Right atrium auricular region (tissue), 2 donors: ENCODE data around the gene EPAS1. TPM values are rescaled to one million over a fixed set of nuclear protein-coding genes. Genes with fewer than 3 reads are reported as not detected.

Source experiments
- DNase-seq: peaks from one replicate; pipeline ENCODE4 v3.0.0-alpha.2; 2019; ENCODE audit warnings: low spot score
- H3K27ac ChIP-seq, 2 donors: fragments of 200-600 bp; sonication (generic); 1 replicate in 1 of 2; 2 replicates in 1 of 2; pipeline ENCODE4 v1.5.1; 2016 to 2019
- H3K27me3 ChIP-seq, 2 donors: fragments of 200-600 bp; sonication (generic); one replicate each; pipeline versions ENCODE4 v1.5.1 to v1.6.0; 2017 to 2019
- H3K36me3 ChIP-seq: fragments of 200-600 bp; sonication (generic); one replicate; pipeline ENCODE4 v1.5.1; 2016
- H3K4me1 ChIP-seq, 2 donors: fragments of 200-600 bp; sonication (generic); one replicate each; pipeline versions ENCODE4 v1.5.1 to v1.6.0; 2017 to 2019
- H3K4me3 ChIP-seq, 2 donors: fragments of 200-600 bp; sonication (generic); 1 replicate in 1 of 2; 2 replicates in 1 of 2; pipeline ENCODE4 v1.5.1; 2017 to 2019; ENCODE audit warnings: mild to moderate bottlenecking in 1 of 2, moderate library complexity in 1 of 2
- H3K9me3 ChIP-seq, 2 donors: fragments of 200-600 bp; sonication (generic); one replicate each; pipeline ENCODE4 v1.5.1; 2019
- CTCF ChIP-seq, 2 donors: fragments of 200-600 bp; sonication (generic); IDR thresholded peaks; one replicate each; pipeline ENCODE4 v1.5.1; 2019; ENCODE audit warnings: antibody characterized with exemption in 2 of 2
- total RNA-seq, 2 donors: library from RNA; depleted of rRNA; stranded (reverse); fragments of >200 nt; gene quantifications; one replicate each; pipeline ENCODE4 v1.1.0, GENCODE V29; 2016

Gene EPAS1
- total RNA-seq, 2 donors from 2014 or later = 257 to 311 TPM

- Histone ChIP-seq H3K27me3 (no peaks in the 10 kb centered on the region), H3K4me3 (no peak overlapping the region), H3K4me1 (peaks cover 0 to 100% of the 10 kb centered on the region in 2 donors), H3K9me3 (no peaks in the 10 kb centered on the region), H3K27ac (peak overlapping the region; percentile 83 to 89), H3K36me3 (no peaks in the 10 kb centered on the region)
- no peak for TF ChIP-seq CTCF (IDR thresholded peaks at IDR 0.05)
- no peak for DNase-seq
Measured at GRCh38 chr2:46329803-46330775, 32.9 kb downstream of the EPAS1 start.

DNA sequence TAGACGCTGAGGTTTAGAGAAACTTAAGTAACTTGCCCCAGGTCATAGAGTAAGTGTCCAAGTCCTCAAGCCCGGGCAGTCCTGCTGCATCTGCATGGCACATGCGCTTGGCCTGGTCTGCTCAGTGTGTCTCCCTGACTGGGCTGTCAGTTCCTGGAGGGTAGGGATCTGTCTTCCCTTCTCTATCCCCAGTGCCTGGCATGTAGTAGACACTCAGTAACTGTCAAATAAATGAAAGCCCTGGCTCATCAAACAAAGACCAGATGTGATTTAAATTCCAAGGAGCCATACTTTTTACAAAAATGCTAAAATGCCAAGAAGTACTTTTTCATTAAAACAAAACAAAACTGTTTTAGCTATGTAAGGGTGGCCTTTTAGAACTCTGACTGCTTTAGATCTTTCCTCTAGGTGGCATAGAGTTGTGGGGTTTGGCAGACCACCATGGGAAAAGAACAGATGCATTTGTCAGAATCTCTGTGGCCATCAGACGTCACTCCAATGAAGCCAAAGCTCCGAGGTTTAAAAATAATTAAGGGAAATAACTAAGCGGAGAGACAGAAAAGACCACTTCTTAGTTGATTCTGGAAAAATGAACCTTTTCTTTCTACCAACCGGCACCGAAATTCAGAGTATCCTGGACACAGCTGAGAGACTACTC is 34.0 kb downstream of the EPAS1 start:
- Histone ChIP-seq H3K27ac (peak overlapping the region; percentile 83 to 89), H3K27me3 (no peaks in the 10 kb centered on the region), H3K36me3 (no peaks in the 10 kb centered on the region), H3K4me3 (no peak overlapping the region), H3K4me1 (peaks cover 0 to 100% of the 10 kb centered on the region in 2 donors), H3K9me3 (no peaks in the 10 kb centered on the region)
- no peak for DNase-seq
- TF ChIP-seq CTCF (IDR thresholded peaks at IDR 0.05) = no peak

DNA sequence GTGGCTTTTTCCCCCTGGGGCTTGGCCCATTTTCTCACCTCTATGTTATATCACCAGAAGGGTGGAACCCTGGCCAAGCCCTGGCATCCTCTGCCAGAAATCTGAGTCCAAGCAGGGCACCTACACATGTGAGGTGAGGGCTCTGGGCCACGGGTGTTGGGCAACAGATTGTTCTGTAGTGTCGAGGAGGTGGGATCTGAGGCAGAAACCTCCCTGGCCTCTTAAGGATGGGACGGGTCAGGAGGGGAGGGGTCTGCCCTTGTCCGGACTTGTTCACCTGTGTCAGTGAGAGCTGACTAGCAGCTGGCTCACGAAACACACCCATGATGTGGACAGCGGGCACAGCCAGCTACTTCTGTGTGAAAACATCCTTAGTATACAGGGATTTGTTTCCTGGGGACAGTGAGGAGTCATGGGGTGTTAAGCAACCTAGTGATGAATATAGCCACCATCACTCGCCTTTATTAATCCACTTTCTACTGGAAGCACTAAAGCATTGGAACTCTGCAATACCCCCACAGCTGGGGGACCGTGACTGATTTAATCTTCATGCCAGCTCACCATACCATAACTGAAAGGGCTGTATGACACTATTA is 35.6 kb downstream of the EPAS1 start:
- Histone ChIP-seq H3K4me1 (peaks cover 0 to 100% of the 10 kb centered on the region in 2 donors), H3K27ac (peak overlapping the region; percentile 83 to 89), H3K27me3 (no peaks in the 10 kb centered on the region), H3K36me3 (no peaks in the 10 kb centered on the region), H3K9me3 (no peaks in the 10 kb centered on the region), H3K4me3 (no peak overlapping the region)
- no peak for DNase-seq
- TF ChIP-seq CTCF (IDR thresholded peaks at IDR 0.05) = no peak

DNA sequence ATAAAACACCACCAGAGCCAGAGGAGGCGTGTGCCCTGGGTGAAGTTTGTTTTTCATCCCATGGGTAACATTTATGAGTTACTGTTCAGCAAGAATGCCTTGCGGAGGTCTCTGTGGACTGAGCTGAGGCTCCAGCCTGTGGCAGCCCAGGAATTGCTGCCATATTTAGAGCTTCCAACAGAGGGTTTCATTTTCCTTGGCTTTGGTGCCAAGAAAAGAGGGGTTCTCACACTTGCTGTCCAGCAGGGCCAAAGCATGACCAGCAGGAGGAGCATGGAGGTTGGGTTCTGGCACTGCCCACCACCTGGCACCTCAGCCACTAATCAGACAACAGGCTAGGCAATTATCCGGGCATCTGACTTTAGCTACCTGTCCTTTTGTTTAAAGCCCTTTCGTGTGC is 36.7 kb downstream of the EPAS1 start:
- H3K27ac ChIP-seq = peak overlapping the region; percentile 83 to 89
- no peak for DNase-seq

More for the DNA sequence above, 36.7 kb downstream of the EPAS1 start:
- TF ChIP-seq CTCF (IDR thresholded peaks at IDR 0.05) = peak in 1 of 2 donors; percentile 53
- Histone ChIP-seq H3K9me3 (no peaks in the 10 kb centered on the region), H3K36me3 (no peaks in the 10 kb centered on the region), H3K27me3 (no peaks in the 10 kb centered on the region), H3K4me1 (peaks cover 0 to 100% of the 10 kb centered on the region in 2 donors), H3K4me3 (no peak overlapping the region)
